ENCODE results near the gene NHLRC1. TPM values are rescaled to one million over a fixed set of nuclear protein-coding genes. Genes with fewer than 3 reads are reported as not detected.

The NHLRC1 gene
- total and polyA plus RNA-seq, 2 of the 8 experiments (the other 6 are each of a cell fraction or from before 2014, with no cell fraction given), result 0.57 to 0.58 TPM

- TF ChIP-seq CTBP2 (IDR thresholded peaks at IDR 0.05; ENCODE audit: borderline replicate concordance, insufficient read depth, insufficient read length, low read length), result no peak
- TF ChIP-seq PHF8 (conservative IDR thresholded peaks at IDR 0.05; ENCODE audit: low read depth, low read length), result no peak
- TF ChIP-seq NANOG (IDR thresholded peaks at IDR 0.05; ENCODE audit: insufficient read depth, low read depth, low read length, poor library complexity, severe bottlenecking), result no peak
- TF ChIP-seq RNF2 (IDR thresholded peaks at IDR 0.05; ENCODE audit: borderline replicate concordance, low read depth, low read length, missing control alignments, poor library complexity, severe bottlenecking), result no peak
- no peak for TF ChIP-seq JUND (IDR thresholded peaks at IDR 0.05; ENCODE audit: low read length)
- no peak for DNase-seq (ENCODE audit: low read depth in 1 of 2, low spot score in 2 of 2)
- no peaks in the 10 kb centered on the region for H3K79me2 ChIP-seq (ENCODE audit: control insufficient read depth in 1 of 2, insufficient read depth in 2 of 2, low read length in 2 of 2)
- no peak overlapping the region for H3K4me2 ChIP-seq (ENCODE audit: insufficient read depth in 1 of 2, low read depth in 2 of 2, low read length in 2 of 2)
- H3K23ac ChIP-seq (ENCODE audit: insufficient read length), result no peak overlapping the region
- no peak overlapping the region for H3K18ac ChIP-seq (ENCODE audit: extremely low read depth, low read length)
- H4K5ac ChIP-seq (ENCODE audit: insufficient read length, low read depth, low read length), result no peak overlapping the region
- H2AFZ ChIP-seq (ENCODE audit: low read length), result 0 out of 2 replicates have a peak overlapping the region, but pooled peaks have one; percentile 9
- no peak overlapping the region for H3K4ac ChIP-seq (replicated peaks; ENCODE audit: insufficient read length, low read depth, low read length)
- H2BK120ac ChIP-seq (replicated peaks; ENCODE audit: low read depth, low read length), result no peak overlapping the region
- H2AK5ac ChIP-seq (ENCODE audit: low read depth, low read length), result no peak overlapping the region
- H3K27ac ChIP-seq (ENCODE audit: low read depth, low read length), result no peak overlapping the region
- no peak overlapping the region for H2BK12ac ChIP-seq (ENCODE audit: low read depth, low read length)
- H3K27me3 ChIP-seq (replicated peaks in 1 of 4; ENCODE audit: control insufficient read depth in 3 of 4, extremely low read depth in 1 of 4, insufficient read depth in 3 of 4, low read length in 3 of 4), result no peaks in the 10 kb centered on the region
- 87% methylated on average over 4 of the region's 4 CpGs; no CpG with 5 or more reads in 1 of the 2 experiments for WGBS, 2 experiments (ENCODE audit: extremely low coverage in 1 of 2, insufficient coverage in 1 of 2, insufficient read length in 1 of 2, insufficient replicate concordance in 2 of 2, low coverage in 1 of 2, low lambda C conversion rate in 2 of 2, missing lambda C conversion rate in 1 of 2)
- H3K79me1 ChIP-seq (ENCODE audit: low read depth, low read length), result no peaks in the 10 kb centered on the region
- FAIRE-seq, result no peak
- H4K20me1 ChIP-seq (replicated peaks in 1 of 2; ENCODE audit: control insufficient read depth in 1 of 2, insufficient read depth in 2 of 2, low read length in 2 of 2), result no peaks in the 10 kb centered on the region
- no peak overlapping the region for H3K4me3 ChIP-seq (ENCODE audit: extremely low read depth in 1 of 4, insufficient read depth in 2 of 4, low read depth in 3 of 4, low read length in 4 of 4)
- no peaks in the 10 kb centered on the region for H3K36me3 ChIP-seq (ENCODE audit: control insufficient read depth in 2 of 4, insufficient read depth in 4 of 4, low read length in 3 of 4)
- no peak overlapping the region for H2BK5ac ChIP-seq (ENCODE audit: low read depth, low read length)
- H2BK20ac ChIP-seq (ENCODE audit: low read length), result no peak overlapping the region
- CTCF ChIA-PET (ENCODE audit: partially characterized antibody), result no interaction called here
- H4K91ac ChIP-seq (replicated peaks; ENCODE audit: insufficient read length, low read length), result no peak overlapping the region
- no peak overlapping the region for H3K56ac ChIP-seq (replicated peaks; ENCODE audit: insufficient read length, low read depth, low read length)
- H2BK15ac ChIP-seq (ENCODE audit: low read length), result no peak overlapping the region
- no peaks in the 10 kb centered on the region for H3K4me1 ChIP-seq (replicated peaks in 1 of 4; ENCODE audit: control insufficient read depth in 3 of 4, insufficient read depth in 4 of 4, low read length in 3 of 4)
- peaks cover 0 to 3% of the 10 kb centered on the region in 2 experiments; a peak in 1 of 4 replicates for H3K9me3 ChIP-seq (ENCODE audit: insufficient read depth in 2 of 2, low read depth in 1 of 2, low read length in 1 of 2)
- no peak overlapping the region for H3K9ac ChIP-seq (replicated peaks in 1 of 4; ENCODE audit: extremely low read depth in 1 of 4, low read depth in 3 of 4, low read length in 3 of 4)
- H3K23me2 ChIP-seq (ENCODE audit: low read depth, low read length), result no peaks in the 10 kb centered on the region; the same call in 1 of the 2 replicates
- H3K14ac ChIP-seq (ENCODE audit: insufficient read length), result no peak overlapping the region
- H4K8ac ChIP-seq (ENCODE audit: extremely low read depth, insufficient read depth, low read length), result no peak overlapping the region
- POLR2A ChIA-PET (ENCODE audit: partially characterized antibody), result no interaction called here
These were observed 46.2 kb downstream of the NHLRC1 start for GRCh38 chr6:18076231-18076630.
